IMR-90 (cell line): ENCODE data around the gene PPP1R16B. TPM values are rescaled to one million over a fixed set of nuclear protein-coding genes. Genes with fewer than 3 reads are reported as not detected.

Experiments
- ATAC-seq: fragments of 200-7000 bp; cut with Tn5 transposase; 2 replicates; pipeline ENCODE4 v1.9.1; 2020; ENCODE audit warnings: low read depth, mild to moderate bottlenecking, moderate library complexity
- BruUV-seq: library from RNA; stranded (reverse); fragments of 400-500 nt; replicated peaks from 2 replicates; lab custom pipeline; 2021; lab: Mats Ljungman, UMichigan
- CTCF ChIA-PET: fragments of 300-600 bp; formaldehyde crosslinking; extraction: SDS; loops from one replicate; lab custom pipeline; 2021; ENCODE audit warnings: antibody characterized with exemption; lab: Yijun Ruan, JAX
- POLR2A ChIA-PET: fragments of 300-600 bp; sonication (Branson Sonifier 250); formaldehyde crosslinking; loops from one replicate; lab custom pipeline; 2022; ENCODE audit warnings: antibody characterized with exemption; ENCODE audit not compliant: unreplicated experiment; lab: Charles Lee
- DNase-seq: peaks from one replicate; pipeline ENCODE4 v3.0.0; 2013
- H2AFZ ChIP-seq: replicated peaks from 2 replicates; pipeline ENCODE3; 2013; ENCODE audit warnings: low read length, mild to moderate bottlenecking; ENCODE audit not compliant: poor library complexity
- H2AK5ac ChIP-seq: 2 replicates; pipeline ENCODE4 v1.6.1; 2013; ENCODE audit warnings: low read depth, low read length, inconsistent platforms
- H2AK9ac ChIP-seq: replicated peaks from 2 replicates; pipeline ENCODE3; 2013; ENCODE audit warnings: mild to moderate bottlenecking, low read depth, low read length, moderate library complexity; ENCODE audit not compliant: poor library complexity
- H2BK120ac ChIP-seq: 2 replicates; pipeline ENCODE4 v1.6.1; 2013; ENCODE audit warnings: low read depth, low read length, inconsistent platforms
- H2BK15ac ChIP-seq: 3 replicates; pipeline ENCODE4 v1.6.1; 2013; ENCODE audit warnings: low read depth, low read length, inconsistent platforms
- H2BK20ac ChIP-seq: 2 replicates; pipeline ENCODE4 v1.6.1; 2013; ENCODE audit warnings: low read depth, mild to moderate bottlenecking, inconsistent platforms, low read length, moderate library complexity
- H2BK5ac ChIP-seq: 2 replicates; pipeline ENCODE4 v1.6.1; 2013; ENCODE audit warnings: mild to moderate bottlenecking, low read depth, low read length, inconsistent platforms; ENCODE audit not compliant: poor library complexity, severe bottlenecking
- H3K14ac ChIP-seq: replicated peaks from 2 replicates; pipeline ENCODE4 v1.6.1; 2013; ENCODE audit warnings: low read depth, low read length, inconsistent platforms
- H3K18ac ChIP-seq: 2 replicates; pipeline ENCODE4 v1.6.1; 2013; ENCODE audit warnings: low read depth, low read length, control low read depth
- H3K23ac ChIP-seq: 2 replicates; pipeline ENCODE4 v1.6.1; 2013; ENCODE audit warnings: low read depth, low read length, inconsistent platforms
- H3K27ac ChIP-seq: 2 replicates; pipeline ENCODE4 v1.5.1; 2013; ENCODE audit warnings: mild to moderate bottlenecking, control low read depth, low read length; ENCODE audit not compliant: insufficient read depth
- H3K27me3 ChIP-seq: 2 replicates; pipeline ENCODE4 v1.6.1; 2013; ENCODE audit warnings: low read length; ENCODE audit not compliant: control insufficient read depth, insufficient read depth
- H3K36me3 ChIP-seq: 2 replicates; pipeline ENCODE4 v1.6.1; 2013; ENCODE audit warnings: low read length, mixed read lengths; ENCODE audit not compliant: control insufficient read depth, insufficient read depth
- H3K4ac ChIP-seq: 2 replicates; pipeline ENCODE4 v1.6.1; 2013; ENCODE audit warnings: low read depth, low read length, inconsistent platforms
- H3K4me1 ChIP-seq: 2 replicates; pipeline ENCODE4 v1.6.1; 2013; ENCODE audit warnings: low read length, mixed read lengths; ENCODE audit not compliant: control insufficient read depth, insufficient read depth
- H3K4me2 ChIP-seq: 2 replicates; pipeline ENCODE4 v1.6.1; 2013; ENCODE audit warnings: low read depth, mild to moderate bottlenecking, control low read depth, low read length, moderate library complexity
- H3K4me3 ChIP-seq: 2 replicates; pipeline ENCODE4 v1.5.1; 2013; ENCODE audit warnings: low read depth, mild to moderate bottlenecking, control low read depth, low read length, moderate library complexity; ENCODE audit not compliant: insufficient read depth
- H3K56ac ChIP-seq: 2 replicates; pipeline ENCODE4 v1.6.1; 2013; ENCODE audit warnings: low read length, inconsistent platforms; ENCODE audit not compliant: insufficient read depth; ENCODE audit errors: extremely low read depth
- H3K79me1 ChIP-seq, 2 experiments: 2 replicates each; pipeline ENCODE4 v1.6.1; 2013; ENCODE audit warnings: low read length in 2 of 2, inconsistent platforms in 1 of 2, low read depth in 1 of 2
- H3K9ac ChIP-seq: 2 replicates; pipeline ENCODE4 v1.6.1; 2013; ENCODE audit warnings: low read depth, low read length, control low read depth
- H3K9me1 ChIP-seq: 2 replicates; pipeline ENCODE4 v1.6.1; 2013; ENCODE audit warnings: low read length, inconsistent platforms; ENCODE audit not compliant: insufficient read depth
- H3K9me3 ChIP-seq: 2 replicates; pipeline ENCODE4 v1.6.1; 2013; ENCODE audit warnings: low read length; ENCODE audit not compliant: control insufficient read depth, insufficient read depth
- H4K20me1 ChIP-seq: 2 replicates; pipeline ENCODE4 v1.6.1; 2013; ENCODE audit warnings: low read length, inconsistent platforms; ENCODE audit not compliant: insufficient read depth
- H4K5ac ChIP-seq: 2 replicates; pipeline ENCODE4 v1.6.1; 2013; ENCODE audit warnings: mild to moderate bottlenecking, low read depth, low read length, control low read depth
- H4K8ac ChIP-seq, 2 experiments: 2 replicates each; pipeline ENCODE4 v1.6.1; 2013; ENCODE audit warnings: low read depth in 2 of 2, low read length in 2 of 2, control low read depth in 1 of 2, inconsistent platforms in 1 of 2
- H4K91ac ChIP-seq: 2 replicates; pipeline ENCODE4 v1.6.1; 2013; ENCODE audit warnings: low read depth, low read length, inconsistent platforms; ENCODE audit not compliant: insufficient read depth
- BHLHE40 ChIP-seq: fragments of 150-350 bp; IDR thresholded peaks from 2 replicates; pipeline ENCODE4 v1.6.1; 2016; ENCODE audit warnings: mild to moderate bottlenecking, low read depth, low read length
- FOS ChIP-seq: fragments of 150-350 bp; IDR thresholded peaks from 2 replicates; pipeline ENCODE4 v1.6.1; 2016; ENCODE audit warnings: low read depth, low read length
- MAFK ChIP-seq: IDR thresholded peaks from 2 replicates; pipeline ENCODE4 v1.6.1; 2012; ENCODE audit warnings: low read depth, low read length, improper control_type of control experiment
- RAD21 ChIP-seq: IDR thresholded peaks from 2 replicates; pipeline ENCODE4 v1.6.1; 2012; ENCODE audit warnings: low read length, improper control_type of control experiment
- SMC3 ChIP-seq: fragments of 150-350 bp; IDR thresholded peaks from 2 replicates; pipeline ENCODE4 v1.6.1; 2016; ENCODE audit warnings: low read depth, mild to moderate bottlenecking, antibody characterized with exemption, low read length, moderate library complexity
- USF2 ChIP-seq: fragments of 150-350 bp; IDR thresholded peaks from 2 replicates; pipeline ENCODE4 v1.6.1; 2017; ENCODE audit warnings: mild to moderate bottlenecking, antibody characterized with exemption, low read length, low read depth
- WGBS, 2 experiments: methylation state at CpG; one replicate each; pipeline versions ENCODE4 v1.1.5 to v1.1.7; 2013; ENCODE audit warnings: missing lambda C conversion rate in 2 of 2; ENCODE audit not compliant: insufficient read length in 1 of 2; ENCODE audit errors: extremely low coverage in 2 of 2; 5-methylcytosine and 5-hydroxymethylcytosine counted together
- dilution Hi-C: fragments of 300-500 bp; cut with HindIII; formaldehyde crosslinking; loops from one replicate; pipeline ENCODE4 v1.14.3; 2018; ENCODE audit warnings: low sequenced_read_pairs; ENCODE audit not compliant: unreplicated experiment
- in situ Hi-C: fragments of 300-500 bp; cut with MboI; formaldehyde crosslinking; loops from 3 replicates; pipeline ENCODE4 v1.14.3; 2019; ENCODE audit warnings: low sequenced_read_pairs, inconsistent platforms, mixed read lengths
- intact Hi-C: fragments of 100-400 bp; cut with micrococcal nuclease; formaldehyde crosslinking; loops from 2 replicates; pipeline ENCODE4 v1.10.0; 2022
- polyA plus RNA-seq, 3 experiments: library from polyadenylated mRNA; depleted of rRNA; stranded (reverse); fragments of >200 nt; gene quantifications; 2 replicates each; pipeline ENCODE4 v1.2.3, GENCODE V29; 2012; ENCODE audit warnings: low replicate concordance in 1 of 3
- total RNA-seq: library from RNA; depleted of rRNA; stranded (reverse); fragments of >200 nt; gene quantifications from 2 replicates; pipeline ENCODE4 v1.2.3, GENCODE V29; 2012

PPP1R16B gene
- total and polyA plus RNA-seq, 2 of the 4 experiments (the other 2 are of a cell fraction) = not detected

DNA sequence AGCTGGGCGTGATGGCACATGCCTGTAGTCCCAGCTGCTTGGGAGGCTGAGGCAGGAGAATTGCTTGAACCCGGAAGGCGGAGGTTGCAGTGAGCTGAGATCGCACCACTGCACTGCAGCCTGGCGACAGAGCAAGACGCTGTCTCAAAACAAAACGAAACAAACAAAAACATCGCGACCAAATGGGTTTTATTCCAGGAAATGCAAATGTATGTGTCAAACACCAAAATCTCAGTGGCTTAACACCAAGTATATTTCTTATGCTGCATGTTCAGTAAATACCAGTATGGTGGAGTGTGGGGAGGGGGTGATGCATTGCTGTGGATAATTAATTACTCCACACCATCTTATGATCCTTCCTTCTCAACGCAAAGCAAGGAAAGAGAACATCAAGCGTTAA lies 29.1 kb upstream of the PPP1R16B start:
- no peaks in the 10 kb centered on the region for H4K20me1 ChIP-seq
- no peak overlapping the region for H2BK15ac ChIP-seq
- H3K14ac ChIP-seq = no peak overlapping the region
- H3K27ac ChIP-seq = no peak overlapping the region
- ChIA-PET POLR2A (no interaction called here), CTCF (no interaction called here)
- no peak overlapping the region for H2AK9ac ChIP-seq
- H2BK120ac ChIP-seq = no peak overlapping the region
- H3K9me1 ChIP-seq = no peaks in the 10 kb centered on the region
- in situ Hi-C loops (no loop called here), dilution Hi-C loops (no loop called here), intact Hi-C loops (no loop called here)
- no peak overlapping the region for H2AK5ac ChIP-seq
- H3K23ac ChIP-seq = no peak overlapping the region
- H3K27me3 ChIP-seq = no peaks in the 10 kb centered on the region
- no peak overlapping the region for H4K91ac ChIP-seq
- H4K5ac ChIP-seq = no peak overlapping the region
- H4K8ac ChIP-seq = no peak overlapping the region
- ATAC-seq = no peak
- no peaks in the 10 kb centered on the region for H3K9me3 ChIP-seq
- no peak overlapping the region for H3K18ac ChIP-seq
- 100% methylated on average over 2 of the region's 11 CpGs; no CpG with 5 or more reads in 1 of the 2 experiments for WGBS, 2 experiments
- no peak overlapping the region for H2BK5ac ChIP-seq
- H3K4me1 ChIP-seq = no peaks in the 10 kb centered on the region
- H3K36me3 ChIP-seq = peaks cover 14% of the 10 kb centered on the region
- no TSS peak for BruUV-seq
- TF ChIP-seq BHLHE40 (no peak), SMC3 (no peak), FOS (no peak), USF2 (no peak), RAD21 (no peak), MAFK (no peak)
- no peaks in the 10 kb centered on the region for H3K79me1 ChIP-seq
- H2BK20ac ChIP-seq = no peak overlapping the region
- no peak overlapping the region for H3K4me2 ChIP-seq
- H3K9ac ChIP-seq = no peak overlapping the region
- no peak overlapping the region for H3K4me3 ChIP-seq
- no peak for DNase-seq
- no peak overlapping the region for H3K4ac ChIP-seq
- H2AFZ ChIP-seq = no peak overlapping the region
- no peak overlapping the region for H3K56ac ChIP-seq
